Transverse colon (tissue), 4 donors: Measurements from ENCODE around the gene CA12.

Experiments used
- POLR2A ChIP-seq: fragments of 450-650 bp; IDR thresholded peaks from one replicate; pipeline ENCODE4 v1.6.1; 2016; ENCODE audit warnings: antibody characterized with exemption, mild to moderate bottlenecking, moderate library complexity
- POLR2AphosphoS5 ChIP-seq, 3 donors: sonication (generic); formaldehyde crosslinking; IDR thresholded peaks; one replicate each; pipeline ENCODE4 v1.6.1; 2016; ENCODE audit warnings: antibody characterized with exemption in 3 of 3
- TF ChIP-seq, protein P1 (sequence below), 5 experiments: fragments of 200-600 bp in 3 of 5; fragments of 450-650 bp in 2 of 5; sonication (generic) in 3 of 5; IDR thresholded peaks; 1 replicate in 2 of 5; 2 replicates in 3 of 5; pipeline ENCODE4 v1.5.1; 2016 to 2017; ENCODE audit warnings: antibody characterized with exemption in 5 of 5, inconsistent platforms in 3 of 5, mild to moderate bottlenecking in 2 of 5, moderate library complexity in 1 of 5

DNA sequence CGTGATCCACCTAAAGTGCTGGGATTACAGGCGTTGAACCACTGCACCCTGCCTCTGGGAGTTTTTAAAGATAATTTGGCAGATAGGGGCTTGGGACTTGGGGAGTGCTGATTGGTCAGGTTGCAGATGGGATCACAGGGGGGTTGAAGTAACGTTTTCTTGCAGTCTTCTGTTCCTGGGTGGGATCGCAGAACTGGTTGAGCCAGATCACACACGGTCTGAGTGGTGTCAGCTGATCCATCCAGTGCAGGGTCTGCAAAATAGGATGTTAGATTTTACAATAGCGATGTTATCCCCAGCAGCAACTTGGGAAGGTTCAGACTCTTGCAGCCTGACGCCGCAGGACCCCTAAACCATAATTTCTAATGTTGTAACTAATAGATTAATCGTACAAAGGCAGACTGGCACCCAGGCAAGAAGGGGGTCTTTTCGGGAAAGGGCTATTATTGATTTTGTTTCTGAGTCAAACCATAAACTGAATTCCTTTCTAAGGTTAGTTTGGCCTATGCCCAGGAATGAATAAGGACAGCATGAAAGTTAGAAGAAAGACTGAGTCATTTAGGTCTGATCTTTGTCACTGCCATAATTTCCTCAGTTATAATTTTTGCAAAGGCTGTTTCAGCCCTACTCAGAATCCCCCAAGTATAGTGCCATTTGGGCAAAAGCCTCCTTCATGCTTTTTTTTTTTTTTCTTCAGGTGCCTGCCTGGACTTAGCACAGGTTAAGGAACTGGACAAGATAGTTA lies 1.5 kb upstream of the CA12 start:
- TF ChIP-seq, protein P1, sequence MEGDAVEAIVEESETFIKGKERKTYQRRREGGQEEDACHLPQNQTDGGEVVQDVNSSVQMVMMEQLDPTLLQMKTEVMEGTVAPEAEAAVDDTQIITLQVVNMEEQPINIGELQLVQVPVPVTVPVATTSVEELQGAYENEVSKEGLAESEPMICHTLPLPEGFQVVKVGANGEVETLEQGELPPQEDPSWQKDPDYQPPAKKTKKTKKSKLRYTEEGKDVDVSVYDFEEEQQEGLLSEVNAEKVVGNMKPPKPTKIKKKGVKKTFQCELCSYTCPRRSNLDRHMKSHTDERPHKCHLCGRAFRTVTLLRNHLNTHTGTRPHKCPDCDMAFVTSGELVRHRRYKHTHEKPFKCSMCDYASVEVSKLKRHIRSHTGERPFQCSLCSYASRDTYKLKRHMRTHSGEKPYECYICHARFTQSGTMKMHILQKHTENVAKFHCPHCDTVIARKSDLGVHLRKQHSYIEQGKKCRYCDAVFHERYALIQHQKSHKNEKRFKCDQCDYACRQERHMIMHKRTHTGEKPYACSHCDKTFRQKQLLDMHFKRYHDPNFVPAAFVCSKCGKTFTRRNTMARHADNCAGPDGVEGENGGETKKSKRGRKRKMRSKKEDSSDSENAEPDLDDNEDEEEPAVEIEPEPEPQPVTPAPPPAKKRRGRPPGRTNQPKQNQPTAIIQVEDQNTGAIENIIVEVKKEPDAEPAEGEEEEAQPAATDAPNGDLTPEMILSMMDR (IDR thresholded peaks at IDR 0.05) = no peak
- TF ChIP-seq POLR2A = no peak
- TF ChIP-seq POLR2AphosphoS5 (IDR thresholded peaks at IDR 0.05) = no peak
